NCI-H128 (cell line): Measurements from ENCODE around the gene TNFSF8.

Experiments used
- DNase-seq: peaks from one replicate; lab custom pipeline; 2025; ENCODE audit not compliant: unreplicated experiment; lab: John Stamatoyannopoulos, UW

The TNFSF8 gene

GRCh38 chr9:114878879-114879564 lies 51.4 kb downstream of the TNFSF8 start:
- DNase-seq, result no peak

DNA sequence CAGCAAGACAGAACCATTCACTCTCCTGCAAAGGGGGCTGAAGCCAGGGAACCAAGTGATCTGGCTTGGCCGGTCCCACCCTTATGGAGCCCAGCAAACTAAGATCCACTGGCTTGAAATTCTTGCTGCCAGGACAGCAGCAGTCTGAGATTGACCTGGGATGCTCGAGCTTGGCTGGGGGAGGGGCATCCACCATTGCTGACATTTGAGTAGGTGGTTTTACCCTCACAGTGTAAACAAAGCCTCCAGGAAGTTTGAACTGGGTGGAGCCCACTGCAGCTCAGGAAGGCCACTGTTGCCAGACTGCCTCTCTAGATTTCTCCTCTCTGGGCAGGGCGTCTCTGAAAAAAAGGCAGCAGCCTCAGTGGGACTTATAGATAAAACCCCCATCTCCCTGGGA lies 60.5 kb downstream of the TNFSF8 start:
- DNase-seq, result no peak

GRCh38 chr9:114869378-114869777 lies 61.0 kb downstream of the TNFSF8 start:
- DNase-seq, result no peak

DNA sequence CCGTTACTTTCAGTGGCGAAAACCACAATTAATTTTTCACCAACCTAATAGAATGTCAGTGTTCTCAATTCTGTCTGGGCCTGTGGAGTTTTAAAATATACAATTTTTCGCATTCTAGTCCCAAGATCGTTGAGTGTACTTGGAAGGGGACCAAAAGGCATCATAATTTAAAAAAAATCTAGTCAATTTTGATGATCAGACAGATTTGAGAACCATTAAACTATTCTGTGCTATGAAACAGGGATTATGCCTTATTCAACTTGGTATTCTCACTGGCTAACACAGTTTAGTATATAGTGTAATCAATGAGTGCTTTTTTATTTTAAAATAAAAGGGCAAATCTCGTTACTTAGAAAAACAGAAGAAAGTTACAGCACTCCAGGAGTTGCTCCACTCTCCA lies 63.1 kb downstream of the TNFSF8 start:
- no peak for DNase-seq

GRCh38 chr9:114864471-114864870 lies 65.9 kb downstream of the TNFSF8 start:
- DNase-seq, result no peak

DNA sequence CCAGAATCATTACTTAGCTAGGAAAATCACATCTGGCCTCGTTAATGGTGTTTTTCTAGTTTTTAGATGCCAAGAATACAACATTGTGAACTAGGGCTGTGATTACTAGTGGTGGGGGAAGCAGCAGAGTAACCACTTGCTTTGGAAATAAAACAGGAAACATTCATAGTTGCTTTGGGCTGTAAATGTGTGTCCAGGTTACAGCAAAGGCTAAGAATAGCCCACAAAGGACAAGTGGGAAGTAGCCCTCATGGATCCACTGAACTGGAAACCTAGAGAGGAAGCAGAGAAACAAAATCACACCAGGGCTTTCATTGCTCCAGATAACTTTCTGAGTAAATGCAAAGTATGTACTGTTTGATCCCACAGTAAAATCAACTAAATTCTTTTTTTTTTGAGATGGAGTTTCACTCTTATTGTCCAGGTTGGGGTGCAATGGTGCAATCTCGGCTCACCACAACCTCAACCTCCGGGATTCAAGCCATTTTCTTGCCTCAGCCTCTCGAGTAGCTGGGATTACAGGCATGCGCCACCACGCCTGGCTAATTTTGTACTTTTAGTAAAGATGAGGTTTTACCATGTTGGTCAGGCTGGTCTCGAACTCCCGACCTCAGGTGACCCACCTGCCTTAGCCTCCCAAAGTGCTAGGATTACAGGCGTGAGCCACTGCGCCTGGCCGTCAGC lies 68.3 kb downstream of the TNFSF8 start:
- DNase-seq, result no peak

DNA sequence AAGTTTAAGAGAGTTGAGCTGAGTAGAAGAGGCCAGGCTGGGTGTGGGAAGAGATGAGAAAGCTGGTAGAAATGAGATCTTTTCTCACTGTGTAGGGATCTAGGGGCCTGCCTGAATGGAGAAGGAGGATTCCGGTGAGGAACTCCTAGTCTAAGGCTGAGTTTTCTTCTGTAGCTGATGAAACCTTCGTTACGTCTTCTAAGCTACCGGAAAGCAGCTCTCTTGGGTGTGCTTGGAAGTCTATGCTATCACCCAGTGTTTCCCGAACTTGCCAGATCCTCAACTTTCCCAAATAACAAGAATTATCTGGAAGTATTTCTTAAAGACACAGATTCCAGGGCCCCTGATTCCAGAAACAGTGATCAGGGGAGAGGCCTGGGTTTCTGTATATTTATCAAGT lies 69.1 kb downstream of the TNFSF8 start:
- DNase-seq, result no peak

GRCh38 chr9:114860187-114860586 lies 70.2 kb downstream of the TNFSF8 start:
- no peak for DNase-seq

- DNase-seq, result no peak
Observed at GRCh38 chr9:114856942-114857315, 73.5 kb downstream of the TNFSF8 start.

DNA sequence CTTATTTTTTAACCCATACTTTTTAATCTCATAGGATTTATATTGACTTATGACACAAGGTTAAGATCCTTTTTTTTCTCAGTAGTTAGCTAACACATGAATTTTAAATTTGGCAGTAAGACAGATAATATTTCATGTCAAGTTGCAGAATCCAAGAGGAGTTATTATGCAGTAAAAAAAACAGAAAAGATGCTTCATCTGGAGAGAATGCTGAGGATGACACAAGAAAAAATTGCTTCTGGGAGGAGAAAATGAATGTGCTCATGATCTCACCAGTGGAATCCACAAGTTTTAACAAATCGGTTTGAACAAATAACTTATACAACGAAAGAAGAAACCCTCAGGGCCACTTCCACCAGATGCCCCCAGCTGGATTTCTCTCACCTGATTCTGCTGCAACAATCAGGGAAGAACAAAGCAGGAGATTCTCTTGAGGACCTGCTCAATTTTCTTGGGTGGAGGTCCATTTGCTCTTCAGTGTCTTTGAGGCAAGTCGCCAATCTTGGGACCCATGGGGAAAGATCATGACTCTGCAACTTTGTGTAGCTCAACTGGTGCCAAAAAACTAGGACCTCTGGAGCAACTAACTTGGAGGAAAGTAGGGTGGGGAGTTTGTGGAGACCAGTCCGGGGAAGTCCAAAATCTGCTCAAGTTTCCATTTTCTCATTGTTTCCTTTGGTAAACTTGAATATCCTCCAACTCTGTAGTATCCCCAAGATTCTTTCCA lies 74.0 kb downstream of the TNFSF8 start:
- no peak for DNase-seq

GRCh38 chr9:114855488-114855887 lies 74.9 kb downstream of the TNFSF8 start:
- no peak for DNase-seq

GRCh38 chr9:114854736-114855355 lies 75.5 kb downstream of the TNFSF8 start:
- DNase-seq, result no peak

DNA sequence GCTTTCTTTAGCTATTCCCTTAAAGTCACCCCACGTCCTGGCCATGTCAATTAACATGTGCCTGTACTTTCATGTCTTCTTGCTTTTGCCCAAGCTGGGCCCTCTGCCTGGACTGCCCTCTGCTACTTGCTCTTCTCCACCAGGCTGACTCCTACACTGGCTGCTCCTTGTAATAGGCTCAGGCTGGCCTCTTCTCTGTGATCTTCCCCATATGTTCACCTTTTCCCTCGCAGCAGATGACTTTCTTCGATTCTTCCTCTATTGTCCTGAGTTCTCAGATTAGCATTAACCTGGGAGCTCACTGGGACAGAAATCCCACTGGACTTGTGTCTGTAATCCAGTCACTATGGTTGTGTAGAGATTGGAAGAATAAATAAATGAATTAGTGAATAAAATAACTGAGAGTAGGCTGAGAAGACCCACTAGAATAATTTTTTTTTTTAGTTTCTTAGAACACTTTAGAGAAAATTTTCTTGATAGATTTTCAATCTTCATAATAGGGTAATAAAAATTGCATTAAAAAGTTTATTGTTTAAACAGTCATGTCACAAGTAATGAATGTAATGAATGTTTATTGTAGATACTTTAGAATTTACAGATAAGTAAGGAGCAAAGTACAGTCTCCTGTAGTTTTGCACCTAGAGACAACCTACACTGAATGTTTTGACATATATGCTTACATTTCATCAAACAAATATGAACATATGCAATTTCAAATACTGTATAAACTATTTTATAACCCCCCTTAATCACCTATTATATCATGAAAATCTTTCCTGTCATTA lies 77.1 kb downstream of the TNFSF8 start:
- DNase-seq, result no peak

GRCh38 chr9:114852050-114852594 lies 78.3 kb downstream of the TNFSF8 start:
- no peak for DNase-seq

DNA sequence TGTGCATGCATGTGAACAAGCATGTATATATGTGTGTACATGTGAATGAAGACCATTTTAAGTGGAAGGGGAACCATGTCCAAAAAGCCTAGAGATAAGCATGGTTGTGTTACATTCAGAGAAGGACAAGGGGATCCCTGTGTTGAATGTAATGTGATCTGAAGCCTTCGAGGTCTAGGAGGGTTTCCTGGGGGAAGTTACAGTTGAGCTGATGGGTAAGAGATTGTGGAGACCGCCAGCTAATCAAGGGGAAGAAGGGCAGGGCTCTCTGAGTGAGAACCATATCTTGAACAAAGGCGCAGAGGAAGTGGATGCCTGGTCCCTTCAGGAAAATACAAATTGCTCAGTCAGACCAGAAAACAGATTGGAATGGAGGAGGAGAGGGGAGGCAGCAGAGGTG lies 79.1 kb downstream of the TNFSF8 start:
- no peak for DNase-seq
